HG03159 (cell line): ENCODE data around the gene RABGAP1.

Experiments used
- ATAC-seq: cut with Tn5 transposase; IDR thresholded peaks from one replicate; pipeline ENCODE4 v1.9.1; 2021; ENCODE audit warnings: mild to moderate bottlenecking, moderate library complexity; ENCODE audit not compliant: unreplicated experiment

RABGAP1 gene

GRCh38 chr9:122944960-122945888, 4.4 kb downstream of the RABGAP1 start:
- no peak for ATAC-seq

GRCh38 chr9:122946461-122947005, 5.7 kb downstream of the RABGAP1 start:
- ATAC-seq: no peak

- ATAC-seq: no peak
Observed at GRCh38 chr9:122948313-122948712, 7.5 kb downstream of the RABGAP1 start.

DNA sequence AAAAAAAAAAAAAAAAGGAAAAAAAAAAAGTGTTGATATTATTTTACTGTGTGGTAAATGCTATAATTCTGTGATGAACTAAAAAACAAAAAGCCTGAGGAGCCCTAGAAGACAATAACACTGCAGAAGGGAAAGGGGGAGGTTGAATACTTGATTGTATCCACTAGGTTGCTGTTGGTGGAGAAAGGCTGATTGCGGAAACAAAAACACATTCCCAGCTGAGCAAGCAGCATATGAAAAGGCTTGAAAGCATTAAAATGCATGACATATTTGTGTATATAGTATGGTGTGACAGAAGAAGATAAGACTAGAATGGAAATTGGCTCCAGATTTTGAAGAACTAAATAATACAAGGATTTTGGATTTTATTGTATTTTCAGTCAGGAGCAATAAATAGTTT, 8.9 kb downstream of the RABGAP1 start:
- ATAC-seq: no peak

DNA sequence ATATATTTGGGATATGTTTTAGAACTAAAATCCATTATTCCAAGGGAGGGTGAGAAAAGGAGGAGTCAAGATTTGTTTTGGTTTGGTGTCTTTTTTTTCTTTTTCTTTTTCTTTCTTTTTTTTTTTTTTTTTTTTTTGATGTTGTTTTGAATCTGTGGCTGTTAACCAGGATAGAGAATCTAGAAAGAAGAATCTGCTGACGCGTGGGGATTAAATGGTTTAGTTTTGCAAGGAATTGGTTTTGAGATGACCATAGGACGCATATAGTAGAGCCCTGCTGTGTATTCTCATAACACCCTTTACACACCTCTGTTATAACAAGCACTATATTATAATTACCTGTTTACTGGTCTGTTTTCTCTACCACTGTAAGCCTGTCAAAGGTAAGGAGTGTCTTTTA, 9.4 kb downstream of the RABGAP1 start:
- no peak for ATAC-seq

DNA sequence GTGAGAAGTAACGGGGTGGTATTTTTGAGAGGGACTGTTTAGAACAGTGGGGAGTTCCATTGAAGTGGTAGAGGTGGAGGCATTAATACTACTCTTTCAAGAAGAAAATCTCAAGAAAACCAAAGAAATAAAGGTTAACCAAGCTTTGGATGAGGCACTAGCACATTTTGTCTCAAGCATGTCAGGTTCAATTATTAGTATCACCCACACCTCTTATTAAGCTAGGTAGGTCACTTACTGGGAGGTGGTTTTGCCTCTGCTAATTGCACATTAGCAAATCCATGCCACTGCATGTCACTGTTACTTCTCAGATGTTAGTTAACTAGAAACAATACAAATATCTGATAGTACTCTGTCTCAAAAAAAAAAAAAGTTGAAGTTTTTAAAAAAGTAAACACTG, 10.2 kb downstream of the RABGAP1 start:
- ATAC-seq: no peak

DNA sequence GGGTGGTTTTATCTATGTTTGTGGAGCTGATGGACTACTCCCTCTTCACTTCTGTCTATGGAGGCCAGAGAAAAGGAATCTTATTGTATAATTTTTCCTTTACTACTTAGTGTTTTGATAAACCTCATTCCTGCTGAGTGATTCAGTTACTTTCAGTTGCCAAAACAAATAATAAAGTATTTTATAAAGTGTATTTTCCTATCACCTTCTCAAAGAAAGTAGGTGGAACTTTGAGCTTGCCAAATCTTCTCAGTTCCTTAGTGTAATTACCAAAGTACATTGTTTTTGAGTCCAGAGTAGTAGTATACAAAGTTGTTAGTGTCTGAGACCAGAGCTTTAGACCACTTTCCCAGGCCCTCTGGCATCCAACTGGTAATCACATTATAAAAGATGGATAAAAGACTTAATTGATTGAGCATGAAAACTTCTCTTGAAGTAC, 13.5 kb downstream of the RABGAP1 start:
- no peak for ATAC-seq

GRCh38 chr9:122955961-122956360, 15.1 kb downstream of the RABGAP1 start:
- no peak for ATAC-seq

DNA sequence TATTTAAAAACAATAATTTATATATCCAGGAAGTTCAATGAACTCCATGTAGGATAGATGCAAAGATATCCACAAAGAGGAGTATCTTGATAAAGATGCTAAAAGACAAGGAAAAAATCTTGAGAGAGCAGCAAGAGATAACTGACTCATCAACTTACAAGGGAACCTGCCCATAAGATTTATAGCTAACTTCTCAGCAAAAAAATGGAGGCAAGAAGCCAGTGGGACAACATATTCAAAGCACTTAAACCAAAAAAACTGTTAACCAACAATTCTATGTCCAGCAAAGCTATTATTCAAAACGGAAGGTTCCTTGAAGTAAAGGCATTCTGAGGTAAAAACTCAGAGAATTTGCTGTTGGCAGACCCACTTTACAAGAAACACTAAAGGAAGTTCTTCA, 20.3 kb downstream of the RABGAP1 start:
- ATAC-seq: no peak

DNA sequence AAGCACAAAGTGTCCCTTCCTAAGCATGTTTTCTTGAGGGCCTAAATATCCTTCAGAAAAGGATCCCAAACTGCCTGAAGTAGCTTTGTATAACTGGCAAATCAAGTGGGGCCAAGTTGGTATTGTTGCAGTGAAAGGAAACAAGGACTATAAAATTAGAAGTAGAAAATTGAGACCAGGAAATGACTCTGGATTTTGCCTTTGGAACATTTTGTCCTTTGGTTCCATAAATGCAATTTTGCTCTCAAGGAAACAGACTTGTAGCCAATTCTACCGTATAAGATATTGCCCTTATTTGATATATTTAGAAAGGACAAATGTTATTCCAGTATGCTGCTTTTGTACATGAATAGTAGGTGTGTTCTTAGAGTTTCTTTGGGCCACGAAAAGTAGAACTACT, 34.4 kb downstream of the RABGAP1 start:
- ATAC-seq: no peak

GRCh38 chr9:122978601-122979000, 37.8 kb downstream of the RABGAP1 start:
- no peak for ATAC-seq

DNA sequence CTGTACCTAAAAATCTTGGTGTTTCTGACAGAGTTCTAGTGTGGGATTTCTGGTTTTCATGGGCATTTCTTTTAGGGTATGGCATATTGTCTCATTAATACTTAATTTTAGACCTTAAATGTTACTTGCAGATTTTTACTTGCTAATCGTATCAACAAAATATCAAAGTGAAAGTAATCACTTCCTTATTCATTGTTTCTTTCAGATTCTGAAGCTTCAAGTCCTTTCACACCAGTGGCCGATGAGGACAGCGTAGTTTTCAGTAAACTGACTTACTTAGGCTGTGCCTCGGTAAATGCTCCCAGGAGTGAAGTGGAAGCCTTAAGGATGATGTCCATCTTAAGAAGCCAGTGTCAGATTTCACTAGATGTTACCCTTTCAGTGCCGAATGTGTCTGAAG, 45.2 kb downstream of the RABGAP1 start:
- ATAC-seq: no peak

DNA sequence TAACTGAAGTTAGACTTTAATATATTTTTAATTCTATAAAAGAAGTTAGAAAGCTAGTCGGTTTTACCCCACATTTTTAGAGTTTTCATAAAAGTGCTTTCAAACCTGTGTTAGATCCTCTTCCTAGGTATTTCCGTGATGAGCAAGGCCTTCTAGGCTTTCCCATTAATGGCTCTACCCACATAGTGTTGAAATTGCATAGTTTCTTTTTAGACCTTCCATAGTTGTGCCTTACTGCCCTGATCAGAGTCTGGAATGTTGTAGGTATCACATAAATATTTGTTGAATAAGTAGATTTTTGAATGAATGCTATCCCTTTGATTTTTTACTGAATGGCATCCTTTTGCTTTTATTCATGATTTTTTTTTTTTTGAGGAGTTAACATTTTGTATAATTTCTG, 47.3 kb downstream of the RABGAP1 start:
- no peak for ATAC-seq

- peak; percentile 85 for ATAC-seq
Observed at GRCh38 chr9:122988920-122989621, 48.3 kb downstream of the RABGAP1 start.

DNA sequence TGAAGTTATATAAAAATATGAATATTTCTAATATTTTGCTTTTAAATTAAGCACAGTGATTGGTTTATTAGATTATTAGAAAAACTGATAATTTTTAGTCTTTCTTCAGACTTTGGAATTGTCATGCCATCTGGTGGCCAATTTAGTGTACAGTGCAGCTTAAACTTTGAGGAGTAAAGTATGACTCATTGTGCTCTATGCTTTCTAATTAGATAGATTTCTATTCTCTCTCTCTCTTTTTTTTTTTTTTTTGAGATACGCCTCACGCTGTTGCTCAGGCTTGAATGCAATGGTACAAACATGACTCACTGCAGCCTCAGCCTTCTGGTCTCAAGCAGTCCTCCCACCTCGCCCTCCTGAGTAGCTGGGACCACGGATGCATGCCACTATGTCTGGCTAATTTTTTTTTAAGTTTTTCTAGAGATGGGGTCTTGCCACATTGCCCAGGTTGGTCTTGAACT, 50.6 kb downstream of the RABGAP1 start:
- no peak for ATAC-seq

DNA sequence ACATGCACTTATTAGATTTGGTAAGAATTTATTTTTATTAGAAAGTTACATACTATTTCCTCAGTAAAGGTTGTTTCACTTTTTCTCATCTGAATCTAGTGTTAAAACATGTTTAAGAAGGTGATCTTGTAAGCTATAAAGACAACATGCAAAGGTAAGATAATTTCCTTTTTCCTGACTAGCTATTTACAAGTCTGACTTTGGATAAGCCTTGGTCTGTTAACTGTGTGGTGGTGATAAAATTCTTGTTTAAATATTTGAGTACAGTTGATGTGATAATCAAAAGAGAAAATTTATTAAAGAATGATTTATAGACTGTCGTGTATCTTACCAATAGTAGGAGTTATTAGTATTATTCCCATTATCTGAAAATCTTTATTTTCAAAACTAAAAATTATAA, 55.8 kb downstream of the RABGAP1 start:
- ATAC-seq: no peak

- no peak for ATAC-seq
Observed at GRCh38 chr9:122998448-122998847, 57.6 kb downstream of the RABGAP1 start.

- no peak for ATAC-seq
Observed at GRCh38 chr9:123000371-123001068, 59.7 kb downstream of the RABGAP1 start.

- ATAC-seq: no peak
Observed at GRCh38 chr9:123002754-123003153, 61.9 kb downstream of the RABGAP1 start.

- no peak for ATAC-seq
Observed at GRCh38 chr9:123003466-123003865, 62.6 kb downstream of the RABGAP1 start.

DNA sequence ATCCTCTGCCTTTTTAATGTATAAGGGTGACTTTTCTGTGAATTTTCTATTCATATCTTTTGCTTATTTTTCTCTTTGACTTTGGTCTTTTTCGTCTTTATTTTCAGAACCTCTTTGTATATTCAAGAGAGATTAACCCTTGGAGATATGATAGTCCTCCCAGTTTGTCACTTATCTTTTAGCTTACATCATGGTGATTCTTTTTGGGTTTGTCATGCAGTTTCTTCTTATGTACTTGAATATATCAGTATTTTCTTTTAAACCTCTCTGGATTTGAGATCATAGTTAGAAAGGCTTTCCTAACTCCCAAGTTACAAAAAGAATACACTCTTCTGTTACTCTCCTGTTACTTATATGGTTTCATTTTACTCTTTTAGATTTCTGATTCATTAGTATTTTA, 65.1 kb downstream of the RABGAP1 start:
- no peak for ATAC-seq
